ENCODE measurements around the gene ABRAXAS1.

Gene ABRAXAS1

GRCh38 chr4:83449009-83449408 is 35.9 kb downstream of the ABRAXAS1 start:
- no peak for DNase-seq

GRCh38 chr4:83440899-83441298 is 44.0 kb downstream of the ABRAXAS1 start:
- no peak for DNase-seq

- no peak for DNase-seq
Measured at GRCh38 chr4:83440148-83440814, 44.6 kb downstream of the ABRAXAS1 start.

- no peak for DNase-seq
Measured at GRCh38 chr4:83438719-83439118, 46.2 kb downstream of the ABRAXAS1 start.

- no peak for DNase-seq
Measured at GRCh38 chr4:83436680-83437079, 48.2 kb downstream of the ABRAXAS1 start.

GRCh38 chr4:83431200-83431599 is 53.7 kb downstream of the ABRAXAS1 start:
- DNase-seq, result no peak

GRCh38 chr4:83418211-83418610 is 66.7 kb downstream of the ABRAXAS1 start:
- no peak for DNase-seq

- no peak for DNase-seq
Measured at GRCh38 chr4:83417566-83417965, 67.3 kb downstream of the ABRAXAS1 start.

GRCh38 chr4:83413676-83414075 is 71.2 kb downstream of the ABRAXAS1 start:
- no peak for DNase-seq

Data from OCI-M1 (cell line).